ENCODE data around the gene LCN6.
A peak's percentile ranks its signal among the peaks of the same experiment; 100 is the strongest.
"Not testable (repeated sequence)": the region's sequence is repeated elsewhere in the genome, so short reads cannot be mapped to it uniquely, and the experiment has no call there.

The LCN6 gene

DNA sequence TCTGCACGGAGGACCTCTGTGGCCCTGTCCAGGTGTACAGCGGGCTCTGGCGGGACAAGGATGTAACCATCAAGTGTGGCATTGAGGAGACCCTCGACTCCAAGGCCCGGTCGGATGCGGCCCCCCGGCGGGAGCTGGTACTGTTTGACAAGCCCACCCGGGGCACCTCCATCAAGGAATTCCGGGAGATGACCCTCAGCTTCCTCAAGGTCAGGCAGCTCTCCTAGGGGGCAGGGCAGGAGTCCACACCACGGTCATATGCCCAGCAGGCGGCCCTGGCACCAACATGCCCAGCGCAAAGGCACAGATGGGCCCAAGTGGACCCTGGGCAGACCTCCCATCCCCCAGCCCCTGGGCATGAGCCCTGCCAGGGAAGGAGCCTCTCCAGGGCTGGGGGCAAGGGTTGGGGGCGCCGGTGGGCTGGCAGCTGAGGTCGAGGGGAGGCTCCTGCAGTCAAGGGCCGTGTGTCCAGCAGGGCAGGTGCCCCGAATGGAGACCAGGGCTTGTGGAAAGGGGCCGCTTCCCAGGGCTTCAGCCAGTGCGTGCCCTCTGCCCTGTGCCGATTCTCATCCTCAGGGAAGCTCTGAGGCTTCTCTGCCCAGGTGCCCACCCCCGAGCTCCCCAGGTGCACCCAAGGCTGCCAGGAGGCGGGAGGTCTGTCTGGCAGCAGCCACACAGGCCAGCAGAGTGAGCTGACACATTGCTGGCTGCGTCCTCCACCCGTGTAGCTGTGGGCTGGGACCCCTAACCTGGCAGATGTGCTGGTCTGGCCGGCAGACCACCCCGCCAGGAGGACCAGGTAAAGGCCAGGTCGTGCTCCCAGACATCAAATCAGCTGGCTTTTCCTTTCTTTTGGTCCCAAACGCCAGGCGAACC is 26.0 kb downstream of the LCN6 start:
- no peak for DNase-seq

DNA sequence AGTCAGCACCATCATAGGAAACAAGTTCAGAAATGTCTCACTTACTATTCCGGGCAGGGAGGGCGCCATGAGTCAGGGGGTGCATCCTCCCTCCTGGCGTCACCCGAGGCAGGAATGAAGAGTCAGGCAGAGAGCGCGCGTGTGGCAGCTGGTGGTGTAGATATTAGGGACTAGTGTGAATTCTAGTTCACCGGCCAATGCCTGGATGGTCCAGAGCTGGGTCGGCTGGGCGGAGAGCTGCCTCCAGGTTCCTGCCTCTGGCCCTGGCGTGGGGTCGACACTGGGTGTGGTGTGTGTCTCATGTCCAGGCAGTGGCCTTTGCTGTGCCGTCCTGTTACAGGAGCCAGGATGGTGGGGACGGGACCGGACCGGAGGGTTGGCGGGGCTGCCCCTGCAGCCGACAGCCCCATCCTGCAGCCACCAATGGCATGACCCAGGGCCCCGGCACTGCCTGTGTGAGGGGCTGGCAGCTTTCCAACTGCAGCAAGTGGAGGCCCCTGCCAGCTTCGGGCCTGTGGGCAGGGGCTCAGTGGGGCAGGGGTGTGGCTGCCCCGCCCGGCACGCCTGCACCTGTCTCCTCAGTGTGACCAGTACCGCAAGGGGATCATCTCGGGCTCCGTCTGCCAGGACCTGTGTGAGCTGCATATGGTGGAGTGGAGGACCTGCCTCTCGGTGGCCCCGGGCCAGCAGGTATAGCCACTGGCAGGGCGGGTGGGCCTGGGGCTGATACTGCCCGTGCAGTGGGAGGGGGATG is 26.8 kb downstream of the LCN6 start:
- DNase-seq, result no peak

DNA sequence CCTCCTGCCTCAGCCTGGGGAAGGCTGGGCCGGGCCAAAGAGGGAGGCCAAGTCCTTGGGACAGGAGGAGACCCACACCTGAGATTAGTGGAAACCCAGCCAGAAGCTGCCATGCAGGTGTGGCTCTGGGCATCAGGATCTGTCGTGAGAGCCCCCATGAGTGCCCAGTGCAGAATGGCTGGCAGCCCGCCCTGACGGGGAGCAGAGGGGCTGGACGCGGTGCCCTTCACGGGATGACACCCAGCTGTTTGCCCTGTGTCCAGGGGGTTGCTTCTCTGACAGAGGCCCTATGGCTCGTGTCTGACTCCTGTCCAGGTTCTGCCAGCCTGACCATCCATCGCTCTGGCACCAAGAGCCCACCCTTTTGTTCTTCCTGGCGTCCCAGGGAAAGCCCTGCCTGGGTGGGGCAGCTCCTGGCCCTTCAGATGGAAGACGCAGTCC is 27.4 kb downstream of the LCN6 start:
- no peak for DNase-seq

DNA sequence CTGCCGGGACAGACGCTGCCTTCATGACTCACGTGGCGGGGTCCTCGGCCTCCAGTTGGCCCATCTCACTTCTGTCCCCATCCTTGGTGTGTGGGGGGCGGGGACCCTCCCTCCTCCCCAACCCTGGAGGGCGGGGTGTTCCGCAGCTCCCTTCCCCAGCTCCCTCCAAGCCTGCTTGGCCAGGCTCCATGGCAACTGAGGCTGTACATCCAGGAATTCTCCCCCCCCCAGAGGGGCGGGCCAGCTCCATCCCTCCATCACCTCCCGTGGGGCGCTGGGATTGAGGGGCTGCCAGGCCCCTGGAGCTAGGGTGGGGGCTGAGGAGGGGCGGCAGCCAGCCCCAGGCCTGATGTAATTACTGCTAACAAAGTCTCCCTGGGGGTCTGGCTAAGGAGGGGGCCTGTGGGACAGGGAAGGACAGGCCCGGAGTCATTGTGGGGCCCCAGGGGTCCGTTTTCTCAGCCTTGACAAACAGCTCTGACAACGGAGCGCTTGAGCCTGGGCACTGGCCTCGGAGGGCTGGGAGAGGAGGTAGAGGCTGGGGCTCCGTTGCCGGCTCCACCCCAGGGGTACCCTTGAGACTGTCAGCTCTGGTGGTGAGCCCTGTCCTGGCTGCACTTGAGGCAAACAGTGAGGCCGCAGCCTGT is 28.0 kb downstream of the LCN6 start:
- no peak for DNase-seq

DNA sequence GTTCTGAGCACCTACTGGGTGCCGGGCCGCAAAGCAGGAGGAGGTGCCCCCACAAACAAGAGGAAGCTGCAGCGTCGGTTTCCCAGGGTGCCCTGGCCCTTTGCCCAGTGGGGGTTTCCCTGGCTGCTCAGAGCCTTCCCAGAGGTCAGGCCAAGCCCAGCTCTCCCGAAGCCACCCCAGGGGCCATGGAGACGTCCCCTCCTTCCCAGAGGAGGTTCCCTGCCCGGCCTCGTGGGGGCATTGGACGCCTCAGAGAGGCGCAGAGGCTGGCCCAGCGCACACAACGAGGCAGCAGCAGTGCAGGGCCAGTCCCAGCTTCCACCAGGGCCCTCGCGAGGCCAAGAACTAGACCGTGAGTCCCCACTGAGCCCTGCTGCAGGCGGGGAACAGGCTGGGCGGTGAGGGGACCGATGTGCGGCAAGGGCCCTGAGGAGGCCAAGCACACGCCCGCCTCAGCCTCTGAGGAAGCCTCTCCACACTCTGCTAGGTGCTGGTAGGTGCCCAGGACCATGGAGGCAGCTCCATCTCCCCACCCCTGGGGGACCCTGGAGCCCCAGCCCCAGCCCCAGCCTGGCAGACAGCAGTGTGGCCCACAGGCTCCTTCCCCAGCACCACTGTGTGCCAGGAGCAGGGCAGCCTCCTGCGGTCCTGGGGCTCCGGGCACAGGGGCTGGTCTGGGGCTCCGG is 29.0 kb downstream of the LCN6 start:
- DNase-seq, result no peak

DNA sequence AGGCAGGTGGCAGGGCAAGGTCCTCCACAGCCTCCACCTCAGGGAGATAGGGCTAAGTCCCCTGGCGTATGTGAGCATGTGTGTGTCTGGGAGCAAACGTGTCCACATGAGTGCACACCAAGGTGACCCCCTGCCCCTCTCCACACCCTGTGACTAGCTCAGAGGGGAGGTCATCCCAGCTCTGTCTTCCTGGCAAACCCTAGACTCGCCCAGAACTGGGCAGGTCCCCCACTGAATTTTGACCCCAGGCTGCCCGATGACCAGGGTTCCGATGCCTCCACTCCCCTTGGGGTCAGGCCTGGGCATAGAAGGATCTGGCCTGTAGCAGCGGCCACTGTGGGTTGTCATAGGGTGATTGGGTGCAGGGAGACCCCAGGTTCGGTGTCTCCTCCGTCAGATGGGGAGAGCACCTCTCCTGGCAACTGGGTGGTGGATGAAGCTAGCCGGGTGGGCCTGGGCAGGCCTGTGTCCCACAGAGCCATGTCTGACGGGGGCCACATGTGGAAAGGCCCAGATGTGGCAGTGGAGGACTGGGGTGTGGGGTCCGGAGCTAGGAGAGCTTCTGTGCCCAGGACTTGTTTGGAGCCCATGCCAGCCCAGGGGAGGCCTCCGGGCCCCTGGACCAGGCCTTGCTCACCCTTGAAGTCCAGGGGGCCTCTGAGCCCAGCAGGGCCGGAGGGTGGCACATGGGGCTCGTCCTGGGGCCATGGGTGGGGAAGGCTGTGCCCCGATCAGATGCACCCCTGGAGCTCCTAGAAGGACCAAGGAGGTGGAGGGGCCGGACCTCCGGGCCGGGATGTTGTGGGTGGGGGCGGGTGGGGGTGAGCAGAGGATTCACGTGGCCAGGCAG is 29.8 kb downstream of the LCN6 start:
- DNase-seq, result no peak

DNA sequence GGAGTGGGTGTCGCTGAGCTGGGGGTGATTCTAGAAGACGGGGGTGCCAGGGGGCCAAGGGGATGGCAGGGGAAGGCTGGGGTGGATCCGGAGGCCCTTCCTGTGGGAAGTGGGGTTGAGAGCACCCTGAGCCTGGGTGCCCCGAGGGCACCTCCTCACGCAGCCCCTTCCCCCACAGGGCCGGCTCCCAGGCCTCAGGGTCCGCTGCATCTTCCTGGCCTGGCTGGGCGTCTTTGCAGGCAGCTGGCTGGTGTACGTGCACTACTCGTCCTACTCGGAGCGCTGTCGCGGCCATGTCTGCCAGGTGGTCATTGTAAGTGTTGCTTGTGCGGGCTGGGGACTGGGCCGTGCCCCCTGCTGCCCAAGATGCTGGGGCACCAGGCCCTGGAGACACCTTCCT is 30.9 kb downstream of the LCN6 start:
- no peak for DNase-seq

DNA sequence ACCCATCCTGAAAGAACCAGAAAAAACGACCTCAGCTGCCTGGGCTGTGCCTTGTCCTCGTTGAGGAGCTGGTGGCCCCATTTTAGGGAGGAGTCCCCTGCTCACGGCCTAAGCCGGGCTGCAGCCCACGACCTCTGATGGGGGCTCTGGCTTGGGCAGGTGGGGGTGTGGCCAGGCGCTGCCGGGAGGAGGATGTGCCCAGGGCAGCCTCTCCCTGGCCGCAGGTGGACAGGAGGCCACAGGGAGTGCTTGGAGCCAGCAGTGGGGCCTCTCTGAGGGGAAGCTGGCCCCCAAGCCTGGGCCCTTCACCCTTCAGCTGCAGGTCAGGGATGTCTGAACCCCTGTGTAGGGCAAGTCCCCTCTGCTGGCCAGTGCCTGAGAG is 33.4 kb downstream of the LCN6 start:
- no peak for DNase-seq

DNA sequence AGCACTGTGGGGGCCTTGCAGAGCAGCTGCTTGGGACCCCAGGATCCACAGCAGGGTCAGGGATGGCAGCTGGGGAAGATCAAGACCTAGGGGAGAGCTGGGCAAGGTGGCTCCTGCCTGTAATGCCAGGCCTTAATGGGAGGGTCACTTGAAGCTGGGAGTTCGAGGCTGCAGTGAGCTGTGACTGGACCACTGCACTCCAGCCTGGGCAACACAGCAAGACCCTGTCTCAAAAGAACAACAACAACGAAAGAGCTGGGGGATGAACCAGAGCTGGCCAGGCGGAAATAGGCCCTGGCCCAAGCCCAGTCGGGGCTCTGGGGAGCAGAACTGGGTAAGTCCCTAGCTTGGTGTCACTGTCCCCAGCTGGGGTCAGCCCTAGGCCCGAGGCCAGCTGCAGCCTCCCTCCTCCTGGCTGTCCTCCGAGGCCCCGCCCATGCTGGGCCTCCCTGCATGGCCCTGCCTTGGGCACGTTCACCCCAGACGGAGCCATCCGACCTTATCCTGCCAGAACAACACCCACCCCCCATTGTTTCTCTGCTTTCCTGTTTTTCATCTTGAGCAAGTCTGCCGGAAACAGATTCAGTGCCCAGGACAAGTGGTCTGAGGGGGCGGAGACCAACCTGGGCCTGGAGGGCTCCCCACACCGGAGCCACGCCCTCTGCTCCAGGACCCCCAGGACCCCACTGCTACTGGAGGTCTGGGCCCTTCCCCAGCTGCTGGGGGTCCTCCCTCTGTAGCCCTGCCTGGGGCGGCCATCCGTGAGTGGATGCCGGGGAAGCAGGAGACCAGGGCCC is 34.0 kb downstream of the LCN6 start:
- DNase-seq, result no peak

DNA sequence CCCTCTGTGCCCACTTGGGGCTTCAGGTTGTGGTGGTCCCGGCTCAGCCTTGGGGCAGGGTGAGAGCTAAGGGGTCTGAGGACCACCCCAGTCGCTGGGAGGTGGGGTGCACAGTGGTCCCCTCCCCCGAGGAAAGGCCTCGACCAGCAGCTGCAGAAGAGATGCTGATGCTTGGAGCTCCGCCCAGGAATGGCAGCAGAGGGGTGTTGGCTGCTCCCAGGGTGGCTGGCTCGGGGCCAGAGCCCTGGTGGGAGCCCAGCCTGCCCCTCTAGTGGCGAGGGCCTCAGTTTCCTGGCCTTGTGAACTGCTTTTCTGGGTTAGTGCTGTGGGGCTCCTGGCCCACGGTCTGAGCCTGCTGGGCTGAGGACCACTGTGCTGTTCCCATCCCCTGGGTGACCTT is 34.8 kb downstream of the LCN6 start:
- peak; percentile 65 for DNase-seq

DNA sequence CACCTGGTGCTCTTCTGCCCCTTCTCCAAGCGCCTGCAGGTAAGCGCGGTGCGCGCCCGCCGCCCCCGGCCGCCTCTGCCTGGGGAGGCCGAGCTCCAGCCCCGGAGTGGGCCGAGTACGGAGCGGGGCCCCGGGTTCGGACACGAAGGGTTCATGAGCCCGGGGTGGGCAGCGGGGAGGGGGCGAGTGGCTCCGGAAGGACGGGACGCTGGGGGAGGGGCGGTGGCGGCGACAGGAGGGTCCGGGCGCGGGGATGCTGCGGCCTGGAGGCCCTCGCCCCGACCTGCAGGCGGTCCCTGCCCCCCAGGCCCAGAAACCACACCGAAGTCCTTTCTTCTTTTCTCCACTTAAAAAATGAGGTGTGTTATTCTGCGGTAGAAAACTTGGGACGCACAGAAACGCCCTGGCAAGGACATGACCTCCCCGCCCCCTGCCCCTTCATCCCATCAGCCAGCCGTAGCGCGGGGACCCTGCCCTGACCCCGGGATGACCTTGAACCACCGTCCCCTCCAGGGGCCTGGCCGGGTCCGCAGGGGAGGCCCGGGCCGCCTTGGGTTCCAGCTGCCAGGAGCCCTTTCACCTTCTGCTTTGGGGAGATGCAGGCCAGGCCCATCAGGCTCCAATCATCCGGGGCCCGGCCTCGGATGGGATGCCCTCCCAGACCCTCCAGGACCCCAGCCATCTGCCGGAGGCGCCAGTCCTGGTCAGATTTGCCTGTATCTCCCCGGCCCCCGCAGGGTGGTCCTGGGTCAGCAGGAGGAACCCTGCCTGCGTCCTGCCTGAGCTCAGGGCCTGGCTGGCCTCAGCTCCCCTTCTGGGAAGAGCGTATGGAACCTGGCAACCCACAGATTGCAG is 35.4 kb downstream of the LCN6 start:
- DNase-seq, result no peak

DNA sequence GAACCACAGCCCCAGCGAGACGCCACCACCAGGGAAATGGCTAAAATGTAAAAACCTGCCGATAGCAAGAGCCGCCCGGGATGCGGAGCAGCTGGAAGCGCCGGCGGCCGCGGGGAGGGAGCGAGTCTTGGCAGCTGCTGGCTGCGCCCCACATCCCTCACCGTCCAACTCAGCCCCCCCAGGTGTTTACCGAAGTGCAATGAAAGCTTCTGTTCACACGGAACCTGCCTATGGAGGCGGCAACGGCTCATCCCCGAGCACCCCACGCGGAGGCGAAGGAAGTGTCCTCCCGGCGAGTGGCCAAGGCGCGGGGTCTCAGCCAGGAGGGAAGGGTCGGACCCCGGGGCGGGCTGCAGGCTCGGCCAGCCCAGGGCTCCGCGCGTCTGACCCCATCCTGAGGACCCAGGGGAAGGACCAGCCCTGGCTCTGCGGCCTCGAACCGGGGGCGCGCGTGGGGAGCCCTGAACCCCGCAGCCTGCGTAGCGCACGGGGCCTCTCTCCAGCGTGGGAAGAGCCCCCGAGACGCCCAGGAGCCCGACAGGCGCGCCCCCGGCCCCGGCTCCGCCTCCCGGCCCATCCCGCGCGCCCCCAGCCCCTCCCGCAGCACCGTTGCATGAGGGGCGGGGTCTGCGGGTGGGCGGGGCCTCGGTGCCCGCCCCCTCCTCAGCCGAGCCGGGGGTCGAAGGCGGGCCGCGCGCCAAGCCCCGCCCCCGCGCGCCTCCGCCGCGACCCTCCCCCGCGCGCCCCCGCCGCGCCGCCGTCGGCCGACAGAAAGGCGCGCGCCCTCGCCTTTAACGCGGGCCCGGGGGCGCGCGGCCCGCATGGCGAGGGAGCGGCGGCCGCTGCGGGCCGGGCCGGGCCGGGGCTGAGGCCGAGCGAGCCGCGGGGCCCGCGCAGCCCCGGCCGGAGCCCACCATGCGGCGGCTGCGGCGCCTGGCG is 36.3 kb downstream of the LCN6 start, which contains the start of gene DIPK1B:
DIPK1B (plus strand) TSS at position 822 of the 939 bp plus-strand sequence; CDS start at position 916, 94 bp downstream.
- DNase-seq, result peak; percentile 93

DNA sequence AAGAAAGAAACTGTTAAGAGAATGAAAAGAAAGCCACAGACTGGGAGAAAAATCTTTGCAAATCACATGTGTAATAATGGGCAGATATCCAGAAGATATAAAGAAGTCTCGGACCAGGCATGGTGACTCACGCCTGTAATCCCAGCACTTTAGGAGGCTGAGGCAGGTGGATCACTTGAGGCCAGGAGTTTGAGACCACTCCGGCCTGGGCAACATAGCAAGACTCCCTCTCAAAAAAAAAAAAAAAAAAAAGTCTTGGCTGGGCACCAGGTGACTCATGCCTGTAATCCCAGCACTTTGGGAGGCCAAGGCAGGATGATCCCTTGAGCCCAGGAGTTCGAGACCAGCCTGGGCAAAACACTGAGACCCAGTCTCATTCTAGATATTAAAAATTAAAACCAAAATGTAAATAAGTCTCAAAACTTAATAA is 37.1 kb downstream of the LCN6 start:
- not testable (repeated sequence) for DNase-seq

DNA sequence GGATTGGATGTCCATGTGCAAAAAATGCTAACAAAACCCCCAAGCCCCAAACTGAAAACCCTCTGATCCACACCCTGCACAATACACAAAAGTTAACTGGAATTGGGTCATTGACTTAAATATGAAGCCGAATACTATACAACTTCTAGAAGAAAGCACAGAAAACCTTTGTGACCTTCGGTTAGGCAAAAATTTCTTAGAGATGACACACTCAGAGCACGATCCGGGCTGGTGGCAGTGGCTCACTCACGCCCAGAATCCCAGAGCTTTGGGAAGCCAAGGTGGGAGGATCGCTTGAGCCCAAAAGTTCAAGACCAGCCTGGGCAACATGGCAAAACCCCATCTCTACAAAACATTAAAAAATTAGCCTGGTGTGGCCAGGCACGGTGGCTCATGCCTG is 37.8 kb downstream of the LCN6 start:
- DNase-seq, result no peak

DNA sequence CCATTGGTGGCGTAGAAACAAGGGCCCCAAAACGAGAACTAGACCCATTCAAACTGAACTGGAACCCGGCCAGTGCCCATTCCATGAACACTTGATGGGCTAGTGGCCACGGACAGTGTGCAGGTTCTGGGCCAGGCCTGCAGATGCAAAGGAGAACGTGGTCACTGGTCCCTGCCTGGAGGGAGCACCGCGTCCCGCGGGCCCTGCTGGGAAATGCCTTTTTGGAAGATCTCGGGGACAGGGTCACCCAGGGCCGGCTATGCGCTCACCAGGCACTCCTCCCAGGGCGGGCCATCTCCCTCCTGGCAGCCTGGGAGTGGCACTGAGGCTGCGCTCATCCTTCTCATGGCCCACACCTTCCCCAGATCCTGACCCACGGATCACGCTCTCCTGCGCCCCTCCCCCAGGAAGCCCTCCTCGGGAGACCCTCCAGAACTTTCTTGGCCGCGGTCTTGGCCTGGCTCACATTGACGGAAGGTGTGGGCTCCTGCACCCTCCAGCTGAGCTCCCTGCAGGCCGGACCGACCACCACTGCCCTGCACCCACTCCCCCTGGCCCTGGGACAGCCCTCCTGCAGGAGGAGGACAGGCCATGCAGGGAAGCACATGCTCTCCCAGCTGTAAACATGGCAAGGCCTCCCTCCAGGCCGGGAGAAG is 38.7 kb downstream of the LCN6 start:
- no peak for DNase-seq

DNA sequence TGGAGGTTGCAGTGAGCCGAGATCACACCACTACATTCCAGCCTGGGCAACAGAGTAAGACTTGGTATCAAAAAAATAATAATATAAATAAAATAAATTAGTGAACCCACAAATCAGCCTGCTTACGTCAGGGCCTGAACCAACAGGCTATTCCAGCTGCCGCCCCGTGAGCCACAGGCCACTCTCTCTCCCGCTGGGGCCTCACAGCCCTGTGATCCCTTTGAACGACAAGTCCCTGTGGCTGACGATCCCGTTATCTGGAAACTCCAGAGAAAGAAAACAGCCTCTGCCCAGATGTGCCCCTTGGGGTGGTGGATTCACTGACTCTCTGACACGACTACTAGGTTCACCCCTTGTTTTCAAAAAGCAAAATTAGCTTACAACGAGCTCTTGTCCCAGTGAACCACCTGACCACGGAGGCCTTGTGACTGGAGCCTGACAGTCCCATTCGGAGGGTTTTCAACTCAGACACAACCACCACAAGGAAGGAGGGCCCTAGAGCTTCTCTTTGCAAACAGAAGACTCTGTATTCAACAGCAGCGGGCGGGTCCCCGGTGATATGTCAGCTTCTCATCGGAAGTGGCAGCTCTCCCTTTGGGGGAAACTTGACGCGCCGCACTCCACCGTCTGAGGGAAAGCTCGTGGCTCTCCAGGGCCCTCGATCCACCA is 40.3 kb downstream of the LCN6 start:
- no peak for DNase-seq

DNA sequence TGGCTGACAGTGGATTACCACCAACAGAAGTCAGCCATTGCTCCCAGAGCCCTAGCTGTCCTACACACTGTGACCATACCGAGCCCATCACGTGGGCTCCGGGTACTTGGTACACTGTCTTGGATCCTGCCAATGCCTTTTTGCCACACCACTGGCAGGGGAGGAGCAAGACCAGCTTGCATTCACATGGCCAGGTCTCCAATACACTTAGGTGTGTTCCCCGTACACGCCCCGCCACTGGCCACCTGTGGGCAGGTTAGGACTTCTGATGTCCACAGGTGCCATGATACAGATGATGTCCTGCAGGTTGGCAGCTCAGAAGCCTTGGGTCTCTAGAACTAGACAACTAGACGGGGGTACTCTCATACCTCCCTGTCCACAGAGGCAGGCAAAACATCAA is 41.3 kb downstream of the LCN6 start:
- no peak for DNase-seq

DNA sequence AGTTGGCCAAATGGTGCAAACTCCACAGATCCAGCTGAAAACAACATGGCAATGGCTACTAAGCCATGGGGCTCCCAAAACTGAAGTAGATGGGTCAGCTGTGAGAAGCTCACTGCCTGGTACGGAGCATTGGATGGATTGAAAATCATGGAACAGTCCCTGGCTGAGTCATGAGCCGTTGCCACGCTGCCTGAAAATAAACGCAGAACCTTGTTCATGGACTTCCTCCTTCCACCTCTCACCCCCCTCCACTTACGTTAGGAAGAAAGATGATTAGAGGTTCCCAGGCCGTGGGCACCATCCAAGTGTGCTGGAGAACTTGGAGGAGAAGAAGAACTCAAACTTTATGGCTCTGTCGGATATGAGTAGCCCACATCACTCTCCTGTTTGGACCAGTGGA is 42.8 kb downstream of the LCN6 start:
- no peak for DNase-seq
